ENCODE data around the gene ZMAT5.

The ZMAT5 gene

DNA sequence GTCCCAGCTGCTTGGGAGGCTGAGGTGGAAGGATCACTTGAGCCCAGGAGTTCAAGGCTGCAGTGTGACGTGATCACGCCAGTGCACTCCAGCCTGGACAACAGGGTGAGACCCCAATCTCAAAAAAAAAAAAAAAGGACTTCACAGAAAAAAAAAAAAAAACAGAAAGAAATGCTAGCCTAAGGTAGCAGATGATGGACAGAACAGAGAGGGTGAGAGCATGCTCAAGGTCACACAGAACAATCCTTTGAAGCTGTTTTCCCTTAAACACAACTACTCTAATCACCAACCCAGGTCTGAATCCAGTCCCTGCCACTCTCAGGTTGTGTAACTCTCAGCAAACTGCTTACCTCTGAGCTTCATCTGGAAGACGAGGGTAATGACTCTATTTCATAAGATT, 9.7 kb downstream of the ZMAT5 start:
- peak; percentile 73; the same call in 1 of the 2 replicates for TF ChIP-seq ZNF768 (tag by site-specific recombination; IDR thresholded peaks at IDR 0.05)
- TF ChIP-seq ZNF664 (tag by site-specific recombination; IDR thresholded peaks at IDR 0.05): no peak
- Histone ChIP-seq H3K27ac (ENCODE audit: extremely low read depth, low read depth, low read length) (no peak overlapping the region), H3K36me3 (ENCODE audit: control insufficient read depth in 2 of 2, insufficient read depth in 1 of 2, low read length in 2 of 2) (no peaks in the 10 kb centered on the region), H3K4me3 (ENCODE audit: low read depth, low read length) (no peak overlapping the region), H3K4me1 (ENCODE audit: control insufficient read depth, insufficient read depth, low read length) (peaks cover 2% of the 10 kb centered on the region; the same call in 1 of the 2 replicates), H3K9me3 (ENCODE audit: control insufficient read depth, insufficient read depth, low read depth, low read length) (no peaks in the 10 kb centered on the region)
- POLR2A ChIA-PET: interaction anchor here (0.7 to 1.6 kb wide), 4 partner anchors 9 to 372 kb away, joined by 3 to 5 read pairs (median 4); partner anchors contain the start of gene ZMAT5
- CTCF ChIA-PET: interaction anchor here (0.5 kb wide), 1 partner anchor 15 kb away, joined by 3 read pairs; no protein-coding TSS in a partner anchor

DNA sequence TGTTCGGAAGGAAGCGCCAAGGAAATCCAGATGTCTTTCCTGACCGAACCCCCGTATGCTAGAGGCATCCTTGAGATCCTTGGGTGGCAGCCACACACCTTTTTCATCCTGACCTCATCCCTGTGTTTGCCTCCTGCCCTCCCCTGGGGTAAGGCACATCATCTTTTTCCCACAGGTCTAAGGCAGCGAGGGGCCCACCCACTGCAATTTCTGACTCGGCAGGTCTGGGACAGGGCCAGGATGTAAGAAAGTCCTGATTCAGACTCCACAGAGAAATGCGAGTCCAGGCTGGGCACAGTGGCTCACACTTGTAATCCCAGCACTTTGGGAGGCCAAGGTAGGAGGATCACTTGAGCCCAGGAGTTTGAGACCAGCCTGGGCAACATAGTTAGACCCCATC, 10.5 kb downstream of the ZMAT5 start:
- ChIA-PET POLR2A (interaction anchor here (1.6 kb wide), 1 partner anchor 10 kb away, joined by 5 read pairs; the partner anchor contains the start of gene ZMAT5), CTCF (no interaction called here)
- no peak overlapping the region for H3K4me3 ChIP-seq (ENCODE audit: low read depth, low read length)
- peaks cover 2% of the 10 kb centered on the region; the same call in 1 of the 2 replicates for H3K4me1 ChIP-seq (ENCODE audit: control insufficient read depth, insufficient read depth, low read length)
- no peaks in the 10 kb centered on the region; a peak in 1 of 3 replicates for H3K36me3 ChIP-seq (ENCODE audit: control insufficient read depth in 2 of 2, insufficient read depth in 1 of 2, low read length in 2 of 2)
- H3K27ac ChIP-seq (ENCODE audit: extremely low read depth, low read depth, low read length): no peak overlapping the region
- H3K9me3 ChIP-seq (ENCODE audit: control insufficient read depth, insufficient read depth, low read depth, low read length): no peaks in the 10 kb centered on the region
- TF ChIP-seq, protein P1, sequence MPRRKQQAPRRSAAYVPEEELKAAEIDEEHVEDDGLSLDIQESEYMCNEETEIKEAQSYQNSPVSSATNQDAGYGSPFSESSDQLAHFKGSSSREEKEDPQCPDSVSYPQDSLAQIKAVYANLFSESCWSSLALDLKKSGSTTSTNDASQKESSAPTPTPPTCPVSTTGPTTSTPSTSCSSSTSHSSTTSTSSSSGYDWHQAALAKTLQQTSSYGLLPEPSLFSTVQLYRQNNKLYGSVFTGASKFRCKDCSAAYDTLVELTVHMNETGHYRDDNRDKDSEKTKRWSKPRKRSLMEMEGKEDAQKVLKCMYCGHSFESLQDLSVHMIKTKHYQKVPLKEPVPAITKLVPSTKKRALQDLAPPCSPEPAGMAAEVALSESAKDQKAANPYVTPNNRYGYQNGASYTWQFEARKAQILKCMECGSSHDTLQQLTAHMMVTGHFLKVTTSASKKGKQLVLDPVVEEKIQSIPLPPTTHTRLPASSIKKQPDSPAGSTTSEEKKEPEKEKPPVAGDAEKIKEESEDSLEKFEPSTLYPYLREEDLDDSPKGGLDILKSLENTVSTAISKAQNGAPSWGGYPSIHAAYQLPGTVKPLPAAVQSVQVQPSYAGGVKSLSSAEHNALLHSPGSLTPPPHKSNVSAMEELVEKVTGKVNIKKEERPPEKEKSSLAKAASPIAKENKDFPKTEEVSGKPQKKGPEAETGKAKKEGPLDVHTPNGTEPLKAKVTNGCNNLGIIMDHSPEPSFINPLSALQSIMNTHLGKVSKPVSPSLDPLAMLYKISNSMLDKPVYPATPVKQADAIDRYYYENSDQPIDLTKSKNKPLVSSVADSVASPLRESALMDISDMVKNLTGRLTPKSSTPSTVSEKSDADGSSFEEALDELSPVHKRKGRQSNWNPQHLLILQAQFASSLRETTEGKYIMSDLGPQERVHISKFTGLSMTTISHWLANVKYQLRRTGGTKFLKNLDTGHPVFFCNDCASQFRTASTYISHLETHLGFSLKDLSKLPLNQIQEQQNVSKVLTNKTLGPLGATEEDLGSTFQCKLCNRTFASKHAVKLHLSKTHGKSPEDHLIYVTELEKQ (tag by site-specific recombination; IDR thresholded peaks at IDR 0.05; ENCODE audit: borderline replicate concordance): no peak
- TF ChIP-seq SP2 (tag by site-specific recombination; IDR thresholded peaks at IDR 0.05) (no peak), ZNF132 (tag by site-specific recombination; IDR thresholded peaks at IDR 0.05; ENCODE audit: borderline replicate concordance) (no peak), ZNF837 (tag by site-specific recombination; IDR thresholded peaks at IDR 0.05) (no peak), SP7 (tag by site-specific recombination; IDR thresholded peaks at IDR 0.05) (no peak), ZNF658 (tag by site-specific recombination; IDR thresholded peaks at IDR 0.05) (no peak), ZNF785 (tag by site-specific recombination; IDR thresholded peaks at IDR 0.05) (no peak), ZNF391 (tag by site-specific recombination; IDR thresholded peaks at IDR 0.05; ENCODE audit: borderline replicate concordance, low read depth) (no peak), ZNF777 (tag by site-specific recombination; IDR thresholded peaks at IDR 0.05; ENCODE audit: borderline replicate concordance) (no peak), ZNF670 (tag by site-specific recombination; IDR thresholded peaks at IDR 0.05; ENCODE audit: low read depth) (no peak), ZNF596 (tag by site-specific recombination; IDR thresholded peaks at IDR 0.05) (no peak), KLF16 (tag by site-specific recombination; IDR thresholded peaks at IDR 0.05) (no peak), SCRT2 (tag by site-specific recombination; IDR thresholded peaks at IDR 0.05) (no peak)
- TF ChIP-seq, protein P2, sequence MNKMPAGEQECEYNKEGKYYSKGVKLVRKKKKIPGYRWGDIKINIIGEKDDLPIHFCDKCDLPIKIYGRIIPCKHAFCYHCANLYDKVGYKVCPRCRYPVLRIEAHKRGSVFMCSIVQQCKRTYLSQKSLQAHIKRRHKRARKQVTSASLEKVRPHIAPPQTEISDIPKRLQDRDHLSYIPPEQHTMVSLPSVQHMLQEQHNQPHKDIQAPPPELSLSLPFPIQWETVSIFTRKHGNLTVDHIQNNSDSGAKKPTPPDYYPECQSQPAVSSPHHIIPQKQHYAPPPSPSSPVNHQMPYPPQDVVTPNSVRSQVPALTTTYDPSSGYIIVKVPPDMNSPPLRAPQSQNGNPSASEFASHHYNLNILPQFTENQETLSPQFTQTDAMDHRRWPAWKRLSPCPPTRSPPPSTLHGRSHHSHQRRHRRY (tag by site-specific recombination; IDR thresholded peaks at IDR 0.05): no peak
- TF ChIP-seq, protein P3, sequence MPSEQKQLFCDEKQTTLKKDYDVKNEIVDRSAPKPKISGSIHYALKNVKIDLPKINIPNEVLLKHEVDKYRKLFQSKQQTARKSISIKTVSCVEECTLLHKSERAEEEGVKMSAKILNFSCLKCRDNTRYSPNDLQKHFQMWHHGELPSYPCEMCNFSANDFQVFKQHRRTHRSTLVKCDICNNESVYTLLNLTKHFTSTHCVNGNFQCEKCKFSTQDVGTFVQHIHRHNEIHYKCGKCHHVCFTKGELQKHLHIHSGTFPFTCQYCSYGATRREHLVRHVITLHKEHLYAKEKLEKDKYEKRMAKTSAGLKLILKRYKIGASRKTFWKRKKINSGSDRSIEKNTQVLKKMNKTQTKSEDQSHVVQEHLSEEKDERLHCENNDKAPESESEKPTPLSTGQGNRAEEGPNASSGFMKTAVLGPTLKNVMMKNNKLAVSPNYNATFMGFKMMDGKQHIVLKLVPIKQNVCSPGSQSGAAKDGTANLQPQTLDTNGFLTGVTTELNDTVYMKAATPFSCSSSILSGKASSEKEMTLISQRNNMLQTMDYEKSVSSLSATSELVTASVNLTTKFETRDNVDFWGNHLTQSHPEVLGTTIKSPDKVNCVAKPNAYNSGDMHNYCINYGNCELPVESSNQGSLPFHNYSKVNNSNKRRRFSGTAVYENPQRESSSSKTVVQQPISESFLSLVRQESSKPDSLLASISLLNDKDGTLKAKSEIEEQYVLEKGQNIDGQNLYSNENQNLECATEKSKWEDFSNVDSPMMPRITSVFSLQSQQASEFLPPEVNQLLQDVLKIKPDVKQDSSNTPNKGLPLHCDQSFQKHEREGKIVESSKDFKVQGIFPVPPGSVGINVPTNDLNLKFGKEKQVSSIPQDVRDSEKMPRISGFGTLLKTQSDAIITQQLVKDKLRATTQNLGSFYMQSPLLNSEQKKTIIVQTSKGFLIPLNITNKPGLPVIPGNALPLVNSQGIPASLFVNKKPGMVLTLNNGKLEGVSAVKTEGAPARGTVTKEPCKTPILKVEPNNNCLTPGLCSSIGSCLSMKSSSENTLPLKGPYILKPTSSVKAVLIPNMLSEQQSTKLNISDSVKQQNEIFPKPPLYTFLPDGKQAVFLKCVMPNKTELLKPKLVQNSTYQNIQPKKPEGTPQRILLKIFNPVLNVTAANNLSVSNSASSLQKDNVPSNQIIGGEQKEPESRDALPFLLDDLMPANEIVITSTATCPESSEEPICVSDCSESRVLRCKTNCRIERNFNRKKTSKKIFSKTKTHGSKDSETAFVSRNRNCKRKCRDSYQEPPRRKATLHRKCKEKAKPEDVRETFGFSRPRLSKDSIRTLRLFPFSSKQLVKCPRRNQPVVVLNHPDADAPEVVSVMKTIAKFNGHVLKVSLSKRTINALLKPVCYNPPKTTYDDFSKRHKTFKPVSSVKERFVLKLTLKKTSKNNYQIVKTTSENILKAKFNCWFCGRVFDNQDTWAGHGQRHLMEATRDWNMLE (tag by site-specific recombination; conservative IDR thresholded peaks at IDR 0.05; ENCODE audit: low read depth): no peak
- TF ChIP-seq, protein P4, sequence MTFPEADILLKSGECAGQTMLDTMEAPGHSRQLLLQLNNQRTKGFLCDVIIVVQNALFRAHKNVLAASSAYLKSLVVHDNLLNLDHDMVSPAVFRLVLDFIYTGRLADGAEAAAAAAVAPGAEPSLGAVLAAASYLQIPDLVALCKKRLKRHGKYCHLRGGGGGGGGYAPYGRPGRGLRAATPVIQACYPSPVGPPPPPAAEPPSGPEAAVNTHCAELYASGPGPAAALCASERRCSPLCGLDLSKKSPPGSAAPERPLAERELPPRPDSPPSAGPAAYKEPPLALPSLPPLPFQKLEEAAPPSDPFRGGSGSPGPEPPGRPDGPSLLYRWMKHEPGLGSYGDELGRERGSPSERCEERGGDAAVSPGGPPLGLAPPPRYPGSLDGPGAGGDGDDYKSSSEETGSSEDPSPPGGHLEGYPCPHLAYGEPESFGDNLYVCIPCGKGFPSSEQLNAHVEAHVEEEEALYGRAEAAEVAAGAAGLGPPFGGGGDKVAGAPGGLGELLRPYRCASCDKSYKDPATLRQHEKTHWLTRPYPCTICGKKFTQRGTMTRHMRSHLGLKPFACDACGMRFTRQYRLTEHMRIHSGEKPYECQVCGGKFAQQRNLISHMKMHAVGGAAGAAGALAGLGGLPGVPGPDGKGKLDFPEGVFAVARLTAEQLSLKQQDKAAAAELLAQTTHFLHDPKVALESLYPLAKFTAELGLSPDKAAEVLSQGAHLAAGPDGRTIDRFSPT (tag by site-specific recombination; IDR thresholded peaks at IDR 0.05): no peak
- TF ChIP-seq, protein P5, sequence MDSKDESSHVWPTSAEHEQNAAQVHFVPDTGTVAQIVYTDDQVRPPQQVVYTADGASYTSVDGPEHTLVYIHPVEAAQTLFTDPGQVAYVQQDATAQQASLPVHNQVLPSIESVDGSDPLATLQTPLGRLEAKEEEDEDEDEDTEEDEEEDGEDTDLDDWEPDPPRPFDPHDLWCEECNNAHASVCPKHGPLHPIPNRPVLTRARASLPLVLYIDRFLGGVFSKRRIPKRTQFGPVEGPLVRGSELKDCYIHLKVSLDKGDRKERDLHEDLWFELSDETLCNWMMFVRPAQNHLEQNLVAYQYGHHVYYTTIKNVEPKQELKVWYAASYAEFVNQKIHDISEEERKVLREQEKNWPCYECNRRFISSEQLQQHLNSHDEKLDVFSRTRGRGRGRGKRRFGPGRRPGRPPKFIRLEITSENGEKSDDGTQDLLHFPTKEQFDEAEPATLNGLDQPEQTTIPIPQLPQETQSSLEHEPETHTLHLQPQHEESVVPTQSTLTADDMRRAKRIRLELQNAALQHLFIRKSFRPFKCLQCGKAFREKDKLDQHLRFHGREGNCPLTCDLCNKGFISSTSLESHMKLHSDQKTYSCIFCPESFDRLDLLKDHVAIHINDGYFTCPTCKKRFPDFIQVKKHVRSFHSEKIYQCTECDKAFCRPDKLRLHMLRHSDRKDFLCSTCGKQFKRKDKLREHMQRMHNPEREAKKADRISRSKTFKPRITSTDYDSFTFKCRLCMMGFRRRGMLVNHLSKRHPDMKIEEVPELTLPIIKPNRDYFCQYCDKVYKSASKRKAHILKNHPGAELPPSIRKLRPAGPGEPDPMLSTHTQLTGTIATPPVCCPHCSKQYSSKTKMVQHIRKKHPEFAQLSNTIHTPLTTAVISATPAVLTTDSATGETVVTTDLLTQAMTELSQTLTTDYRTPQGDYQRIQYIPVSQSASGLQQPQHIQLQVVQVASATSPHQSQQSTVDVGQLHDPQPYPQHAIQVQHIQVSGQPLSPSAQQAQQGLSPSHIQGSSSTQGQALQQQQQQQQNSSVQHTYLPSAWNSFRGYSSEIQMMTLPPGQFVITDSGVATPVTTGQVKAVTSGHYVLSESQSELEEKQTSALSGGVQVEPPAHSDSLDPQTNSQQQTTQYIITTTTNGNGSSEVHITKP (tag by site-specific recombination; IDR thresholded peaks at IDR 0.05): no peak

Data from HEK293 (cell line).